Upper lobe of left lung (tissue), 4 donors: ENCODE measurements around the gene MED22.

ENCODE experiments used
- CTCF ChIP-seq, 6 experiments: fragments of 450-650 bp in 4 of 6; fragments of 200-600 bp in 2 of 6; sonication (generic) in 2 of 6; IDR thresholded peaks; one replicate each; pipeline ENCODE4 v1.5.1; 2016 to 2019; ENCODE audit warnings: antibody characterized with exemption in 6 of 6
- POLR2A ChIP-seq, 4 donors: fragments of 450-650 bp; IDR thresholded peaks; one replicate each; pipeline ENCODE4 v1.5.1; 2016 to 2017; ENCODE audit warnings: antibody characterized with exemption in 4 of 4, mild to moderate bottlenecking in 2 of 4
- POLR2AphosphoS5 ChIP-seq, 2 donors: sonication (generic); formaldehyde crosslinking; IDR thresholded peaks; one replicate each; pipeline ENCODE4 v1.5.1; 2017; ENCODE audit warnings: antibody characterized with exemption in 2 of 2

- TF ChIP-seq CTCF (IDR thresholded peaks at IDR 0.05), result no peak
- no peak for TF ChIP-seq POLR2A (IDR thresholded peaks at IDR 0.05)
- no peak for TF ChIP-seq POLR2AphosphoS5 (IDR thresholded peaks at IDR 0.05)
Measured at GRCh38 chr9:133340916-133341315, 7.0 kb downstream of the MED22 start.
